KMS-11 (cell line): Measurements from ENCODE around the gene SPRR2F.
"Not testable (repeated sequence)": the region's sequence is repeated elsewhere in the genome, so short reads cannot be mapped to it uniquely, and the experiment has no call there.

ENCODE experiments used
- H2AFZ ChIP-seq: fragments of 200-600 bp; sonication (generic); 2 replicates; pipeline ENCODE4 v1.6.1; 2016; ENCODE audit warnings: antibody characterized with exemption, mixed run types, low read depth
- H3K27ac ChIP-seq: fragments of 200-600 bp; sonication (generic); 2 replicates; pipeline ENCODE4 v1.6.1; 2016; ENCODE audit warnings: mild to moderate bottlenecking, mixed run types
- H3K27me3 ChIP-seq: fragments of 200-600 bp; sonication (generic); 2 replicates; pipeline ENCODE4 v1.6.1; 2017; ENCODE audit warnings: mild to moderate bottlenecking, low read depth, mixed run types, moderate library complexity; ENCODE audit not compliant: insufficient read depth
- H3K36me3 ChIP-seq: fragments of 200-600 bp; sonication (generic); 2 replicates; pipeline ENCODE4 v1.6.1; 2017; ENCODE audit warnings: mild to moderate bottlenecking, mixed run types; ENCODE audit not compliant: insufficient read depth
- H3K4me1 ChIP-seq: fragments of 200-600 bp; sonication (generic); 2 replicates; pipeline ENCODE4 v1.6.1; 2016; ENCODE audit warnings: mild to moderate bottlenecking, low read depth, mixed run types; ENCODE audit not compliant: poor library complexity, severe bottlenecking
- H3K4me2 ChIP-seq: fragments of 200-600 bp; sonication (generic); 2 replicates; pipeline ENCODE4 v1.7.0; 2016; ENCODE audit warnings: mild to moderate bottlenecking, mixed run types
- H3K4me3 ChIP-seq: fragments of 200-600 bp; sonication (generic); IDR thresholded peaks from 2 replicates; pipeline ENCODE4 v1.6.1; 2017; ENCODE audit warnings: low read depth, low read length, mixed read lengths; ENCODE audit not compliant: insufficient read depth
- H3K79me2 ChIP-seq: fragments of 200-600 bp; sonication (generic); 2 replicates; pipeline ENCODE4 v1.6.1; 2016; ENCODE audit warnings: low read depth, mixed run types; ENCODE audit not compliant: insufficient read depth
- H3K9ac ChIP-seq: fragments of 200-600 bp; sonication (generic); 2 replicates; pipeline ENCODE4 v1.6.1; 2016; ENCODE audit warnings: mild to moderate bottlenecking, mixed run types
- H4K20me1 ChIP-seq: fragments of 200-600 bp; sonication (generic); 2 replicates; pipeline ENCODE4 v1.6.1; 2016; ENCODE audit warnings: mild to moderate bottlenecking, mixed run types; ENCODE audit not compliant: insufficient read depth
- CTCF ChIP-seq: fragments of 200-600 bp; sonication (generic); conservative IDR thresholded peaks from 2 replicates; pipeline ENCODE4 v1.6.1; 2017; ENCODE audit warnings: low read depth, mild to moderate bottlenecking, antibody characterized with exemption, low read length, moderate library complexity, mixed read lengths

The SPRR2F gene

GRCh38 chr1:153119491-153119971 lies 6.2 kb upstream of the SPRR2F start:
- no peaks in the 10 kb centered on the region for H3K27me3 ChIP-seq
- no peak overlapping the region for H3K4me2 ChIP-seq
- no peaks in the 10 kb centered on the region for H4K20me1 ChIP-seq
- H3K4me1 ChIP-seq, result no peaks in the 10 kb centered on the region
- H3K36me3 ChIP-seq, result no peaks in the 10 kb centered on the region
- H3K79me2 ChIP-seq, result no peaks in the 10 kb centered on the region
- no peak overlapping the region for H2AFZ ChIP-seq
- H3K27ac ChIP-seq, result no peak overlapping the region
- no peak overlapping the region for H3K4me3 ChIP-seq
- no peak for TF ChIP-seq CTCF
- H3K9ac ChIP-seq, result no peak overlapping the region

- not testable (repeated sequence) for H3K36me3 ChIP-seq, H3K9ac ChIP-seq, H3K4me1 ChIP-seq, H4K20me1 ChIP-seq, H2AFZ ChIP-seq, H3K4me2 ChIP-seq, H3K27ac ChIP-seq, H3K79me2 ChIP-seq, H3K4me3 ChIP-seq, H3K27me3 ChIP-seq
Measured at GRCh38 chr1:153115264-153115663, 1.9 kb upstream of the SPRR2F start.

DNA sequence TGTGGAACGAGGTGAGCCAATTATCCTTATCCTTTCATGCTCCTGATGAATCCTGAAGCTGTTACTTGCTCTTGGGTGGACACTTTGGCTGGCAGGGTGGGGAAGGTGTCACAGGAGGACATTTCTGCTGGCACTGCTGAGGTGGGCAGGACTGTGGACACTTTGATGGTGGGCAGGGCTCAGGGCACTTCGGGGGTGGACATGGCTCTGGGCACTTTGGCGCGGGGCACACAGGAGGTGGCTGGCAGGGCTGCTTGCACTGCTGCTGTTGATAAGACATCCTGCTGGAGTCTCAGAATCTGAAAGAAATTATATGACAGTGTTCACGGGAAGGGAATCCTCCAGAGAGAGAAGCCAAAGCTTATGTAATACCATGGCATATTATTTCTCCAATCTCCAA lies 862 bp downstream of the SPRR2F start:
- not testable (repeated sequence) for H2AFZ ChIP-seq, H3K4me3 ChIP-seq, H3K4me2 ChIP-seq, H3K4me1 ChIP-seq, H3K27me3 ChIP-seq, H3K79me2 ChIP-seq, H3K36me3 ChIP-seq, H3K27ac ChIP-seq, H4K20me1 ChIP-seq, H3K9ac ChIP-seq

GRCh38 chr1:153100245-153100644 lies 13.1 kb downstream of the SPRR2F start:
- no peak overlapping the region for H3K27ac ChIP-seq
- H3K4me3 ChIP-seq, result no peak overlapping the region
- H3K4me2 ChIP-seq, result no peak overlapping the region
- H2AFZ ChIP-seq, result no peak overlapping the region
- H3K27me3 ChIP-seq, result no peaks in the 10 kb centered on the region
- no peaks in the 10 kb centered on the region for H3K4me1 ChIP-seq
- no peaks in the 10 kb centered on the region for H3K79me2 ChIP-seq
- TF ChIP-seq CTCF, result no peak
- no peaks in the 10 kb centered on the region for H4K20me1 ChIP-seq
- no peak overlapping the region for H3K9ac ChIP-seq
- no peaks in the 10 kb centered on the region for H3K36me3 ChIP-seq

- no peak overlapping the region for H3K4me3 ChIP-seq
- H3K27me3 ChIP-seq, result no peaks in the 10 kb centered on the region
- H2AFZ ChIP-seq, result no peak overlapping the region
- no peaks in the 10 kb centered on the region for H3K36me3 ChIP-seq
- H3K4me2 ChIP-seq, result no peak overlapping the region
- no peaks in the 10 kb centered on the region for H4K20me1 ChIP-seq
- no peaks in the 10 kb centered on the region for H3K79me2 ChIP-seq
- TF ChIP-seq CTCF, result no peak
- no peak overlapping the region for H3K9ac ChIP-seq
- H3K27ac ChIP-seq, result no peak overlapping the region
- no peaks in the 10 kb centered on the region for H3K4me1 ChIP-seq
Measured at GRCh38 chr1:153099461-153100045, 13.8 kb downstream of the SPRR2F start.
